ENCODE results near the gene PLB1. TPM values are rescaled to one million over a fixed set of nuclear protein-coding genes. Genes with fewer than 3 reads are reported as not detected.

The PLB1 gene
- total RNA-seq, 1 donor from 2014 or later = 2.5 TPM

GRCh38 chr2:28462122-28462521, 33.7 kb upstream of the PLB1 start:
- Histone ChIP-seq H3K4me3 (no peak overlapping the region), H3K27me3 (no peaks in the 10 kb centered on the region), H3K36me3 (no peaks in the 10 kb centered on the region), H3K9me3 (no peaks in the 10 kb centered on the region), H3K27ac (no peak overlapping the region), H3K4me1 (no peaks in the 10 kb centered on the region)
- no peak for DNase-seq (ENCODE audit: extremely low spot score in 2 of 2)
- TF ChIP-seq CTCF (IDR thresholded peaks at IDR 0.05) = no peak
- no peak for TF ChIP-seq POLR2AphosphoS5 (IDR thresholded peaks at IDR 0.05; ENCODE audit: insufficient read depth in 1 of 2, low read depth in 1 of 2)
- TF ChIP-seq POLR2A (IDR thresholded peaks at IDR 0.05) = no peak
- intact Hi-C loops (cut with DNase I) = no loop called here

- Histone ChIP-seq H3K4me3 (no peak overlapping the region), H3K27ac (no peak overlapping the region)
- intact Hi-C loops (cut with DNase I) = no loop called here
Observed at GRCh38 chr2:28463211-28463816, 32.5 kb upstream of the PLB1 start.

GRCh38 chr2:28463893-28464292, 32.0 kb upstream of the PLB1 start:
- TF ChIP-seq POLR2AphosphoS5 (IDR thresholded peaks at IDR 0.05; ENCODE audit: insufficient read depth in 1 of 2, low read depth in 1 of 2) (no peak), POLR2A (IDR thresholded peaks at IDR 0.05) (no peak), CTCF (IDR thresholded peaks at IDR 0.05) (no peak)
- Histone ChIP-seq H3K9me3 (no peaks in the 10 kb centered on the region), H3K27ac (no peak overlapping the region), H3K36me3 (no peaks in the 10 kb centered on the region), H3K4me1 (no peaks in the 10 kb centered on the region), H3K27me3 (no peaks in the 10 kb centered on the region), H3K4me3 (no peak overlapping the region)
- intact Hi-C loops (cut with DNase I) = no loop called here
- DNase-seq (ENCODE audit: extremely low spot score in 2 of 2) = no peak

More at GRCh38 chr2:28463211-28463816, 32.5 kb upstream of the PLB1 start:
- TF ChIP-seq POLR2A (IDR thresholded peaks at IDR 0.05) (no peak), POLR2AphosphoS5 (IDR thresholded peaks at IDR 0.05; ENCODE audit: insufficient read depth in 1 of 2, low read depth in 1 of 2) (no peak), CTCF (IDR thresholded peaks at IDR 0.05) (no peak)
- Histone ChIP-seq H3K27me3 (no peaks in the 10 kb centered on the region), H3K9me3 (no peaks in the 10 kb centered on the region), H3K36me3 (no peaks in the 10 kb centered on the region), H3K4me1 (no peaks in the 10 kb centered on the region)
- DNase-seq (ENCODE audit: extremely low spot score in 2 of 2) = no peak

- TF ChIP-seq CTCF (IDR thresholded peaks at IDR 0.05) (no peak), POLR2AphosphoS5 (IDR thresholded peaks at IDR 0.05; ENCODE audit: insufficient read depth in 1 of 2, low read depth in 1 of 2) (no peak), POLR2A (IDR thresholded peaks at IDR 0.05) (no peak)
Observed at GRCh38 chr2:28465148-28465885, 30.5 kb upstream of the PLB1 start.

GRCh38 chr2:28469304-28469703, 26.6 kb upstream of the PLB1 start:
- H3K36me3 ChIP-seq = no peaks in the 10 kb centered on the region
- peaks cover 4% of the 10 kb centered on the region for H3K4me1 ChIP-seq
- TF ChIP-seq POLR2AphosphoS5 (IDR thresholded peaks at IDR 0.05; ENCODE audit: insufficient read depth in 1 of 2, low read depth in 1 of 2) = no peak
- TF ChIP-seq CTCF (IDR thresholded peaks at IDR 0.05) = no peak
- no peak for TF ChIP-seq POLR2A (IDR thresholded peaks at IDR 0.05)
- H3K27me3 ChIP-seq = no peaks in the 10 kb centered on the region
- intact Hi-C loops (cut with DNase I) = no loop called here
- H3K27ac ChIP-seq = no peak overlapping the region
- DNase-seq (ENCODE audit: extremely low spot score in 2 of 2) = no peak
- no peaks in the 10 kb centered on the region for H3K9me3 ChIP-seq
- H3K4me3 ChIP-seq = no peak overlapping the region

More at GRCh38 chr2:28465148-28465885, 30.5 kb upstream of the PLB1 start:
- Histone ChIP-seq H3K9me3 (no peaks in the 10 kb centered on the region), H3K27ac (no peak overlapping the region), H3K27me3 (no peaks in the 10 kb centered on the region), H3K4me1 (peaks cover 2% of the 10 kb centered on the region), H3K36me3 (no peaks in the 10 kb centered on the region), H3K4me3 (no peak overlapping the region)
- DNase-seq (ENCODE audit: extremely low spot score in 2 of 2) = no peak
- intact Hi-C loops (cut with DNase I) = no loop called here
